RKO (cell line): ENCODE data around the gene TCF7L1.
"Not testable (repeated sequence)": the region's sequence is repeated elsewhere in the genome, so short reads cannot be mapped to it uniquely, and the experiment has no call there.

Experiments used
- DNase-seq: peaks from one replicate; pipeline ENCODE4 v3.0.0-alpha.2; 2016; ENCODE audit warnings: low spot score

Gene TCF7L1

GRCh38 chr2:85183479-85183878, 50.3 kb downstream of the TCF7L1 start:
- no peak for DNase-seq

- no peak for DNase-seq
These were observed 51.0 kb downstream of the TCF7L1 start for GRCh38 chr2:85184231-85184630.

GRCh38 chr2:85184990-85185389, 51.8 kb downstream of the TCF7L1 start:
- DNase-seq: no peak

GRCh38 chr2:85185431-85185940, 52.3 kb downstream of the TCF7L1 start:
- DNase-seq: no peak

- DNase-seq: no peak
These were observed 53.9 kb downstream of the TCF7L1 start for GRCh38 chr2:85187069-85187468.

GRCh38 chr2:85188852-85189251, 55.7 kb downstream of the TCF7L1 start:
- DNase-seq: no peak

GRCh38 chr2:85189606-85190270, 56.5 kb downstream of the TCF7L1 start:
- no peak for DNase-seq

- DNase-seq: no peak
These were observed 58.0 kb downstream of the TCF7L1 start for GRCh38 chr2:85191157-85191556.

GRCh38 chr2:85194780-85195480, 61.7 kb downstream of the TCF7L1 start:
- DNase-seq: no peak

GRCh38 chr2:85195956-85196355, 62.8 kb downstream of the TCF7L1 start:
- DNase-seq: no peak

- DNase-seq: no peak
These were observed 66.5 kb downstream of the TCF7L1 start for GRCh38 chr2:85199698-85200097.

GRCh38 chr2:85209887-85210286, 76.7 kb downstream of the TCF7L1 start:
- no peak for DNase-seq

- DNase-seq: no peak
These were observed 77.3 kb downstream of the TCF7L1 start for GRCh38 chr2:85210511-85210910.

- not testable (repeated sequence) for DNase-seq
These were observed 78.4 kb downstream of the TCF7L1 start for GRCh38 chr2:85211606-85212005.

- no peak for DNase-seq
These were observed 79.6 kb downstream of the TCF7L1 start for GRCh38 chr2:85212841-85213240.

- DNase-seq: no peak
These were observed 80.2 kb downstream of the TCF7L1 start for GRCh38 chr2:85213404-85213803.

GRCh38 chr2:85213901-85214512, 80.8 kb downstream of the TCF7L1 start:
- no peak for DNase-seq

GRCh38 chr2:85215081-85215447, 81.9 kb downstream of the TCF7L1 start:
- DNase-seq: no peak

- no peak for DNase-seq
These were observed 82.5 kb downstream of the TCF7L1 start for GRCh38 chr2:85215448-85216401.

- no peak for DNase-seq
These were observed 83.7 kb downstream of the TCF7L1 start for GRCh38 chr2:85216927-85217326.

- DNase-seq: no peak
These were observed 88.0 kb downstream of the TCF7L1 start for GRCh38 chr2:85221067-85221691.

GRCh38 chr2:85222792-85223191, 89.6 kb downstream of the TCF7L1 start:
- no peak for DNase-seq
